Posterior cingulate gyrus (tissue), 11 donors: ENCODE results near the gene GEMIN4.
A peak's percentile ranks its signal among the peaks of the same experiment; 100 is the strongest.
"Not testable (repeated sequence)": the region's sequence is repeated elsewhere in the genome, so short reads cannot be mapped to it uniquely, and the experiment has no call there.

ENCODE experiments used
- DNase-seq, 10 donors: peaks; one replicate each; pipeline versions ENCODE4 v3.0.0 to v3.0.0-alpha.2; 2020 to 2021; ENCODE audit warnings: mixed read lengths in 3 of 10
- intact Hi-C: fragments of 100-400 bp; cut with DNase I; formaldehyde crosslinking; loops from one replicate; pipeline ENCODE4 v1.15.1; 2023

GEMIN4 gene

GRCh38 chr17:752002-752619 lies at the start of gene GEMIN4:
Gene GEMIN4, minus strand, starts transcription at chr17:752264. Its CDS starts 122 bp downstream, at chr17:752142.
- intact Hi-C loops: no loop called here
- peak; percentile 86 to 99 (median 90) for DNase-seq

GRCh38 chr17:801660-802059 lies 49.6 kb upstream of the GEMIN4 start:
- intact Hi-C loops: no loop called here
- DNase-seq: no peak

- intact Hi-C loops: no loop called here
- peak in 1 of 10 donors; percentile 78 for DNase-seq
These were observed 48.6 kb upstream of the GEMIN4 start for GRCh38 chr17:800446-801242.

GRCh38 chr17:799261-799660 lies 47.2 kb upstream of the GEMIN4 start:
- intact Hi-C loops: loop anchor here (5.0 kb wide), 1 partner anchor 258 kb away; no protein-coding TSS in a partner anchor
- DNase-seq: no peak

- intact Hi-C loops: loop anchor here (5.0 kb wide), 1 partner anchor 259 kb away; no protein-coding TSS in a partner anchor
- DNase-seq: peak in 6 of 10 donors; percentile 39 to 84 (median 62)
These were observed 46.2 kb upstream of the GEMIN4 start for GRCh38 chr17:798246-798645.

GRCh38 chr17:797236-797840 lies 45.3 kb upstream of the GEMIN4 start:
- intact Hi-C loops: loop anchor here (5.0 kb wide), 1 partner anchor 260 kb away; no protein-coding TSS in a partner anchor
- DNase-seq: peak in 3 of 10 donors; percentile 29 to 64 (median 62)

- intact Hi-C loops: loop anchor here (5.0 kb wide), 1 partner anchor 261 kb away; no protein-coding TSS in a partner anchor
These were observed 44.5 kb upstream of the GEMIN4 start for GRCh38 chr17:796609-797008.

GRCh38 chr17:795721-796120 lies 43.7 kb upstream of the GEMIN4 start:
- intact Hi-C loops: loop anchor here (1.0 to 5.0 kb wide), 2 partner anchors 186 to 262 kb away; no protein-coding TSS in a partner anchor
- peak in 3 of 10 donors; percentile 42 to 56 (median 50) for DNase-seq

More at GRCh38 chr17:796609-797008, 44.5 kb upstream of the GEMIN4 start:
- peak in 3 of 10 donors; percentile 48 to 68 (median 61) for DNase-seq

GRCh38 chr17:795276-795675 lies 43.2 kb upstream of the GEMIN4 start:
- intact Hi-C loops: loop anchor here (1.0 to 5.0 kb wide), 2 partner anchors 186 to 262 kb away; no protein-coding TSS in a partner anchor
- peak in 3 of 10 donors; percentile 46 to 80 (median 59) for DNase-seq

GRCh38 chr17:794876-795275 lies 42.8 kb upstream of the GEMIN4 start:
- intact Hi-C loops: loop anchor here (1.0 to 5.0 kb wide), 3 partner anchors 186 to 262 kb away; partner anchors contain the start of gene TIMM22

GRCh38 chr17:792277-792676 lies 40.2 kb upstream of the GEMIN4 start:
- peak in 2 of 10 donors; percentile 47 to 55 for DNase-seq
- intact Hi-C loops: loop anchor here (5.0 kb wide), 1 partner anchor 205 kb away; the partner anchor contains the start of gene TIMM22

More at GRCh38 chr17:794876-795275, 42.8 kb upstream of the GEMIN4 start:
- peak; percentile 77 to 98 (median 88) for DNase-seq

DNA sequence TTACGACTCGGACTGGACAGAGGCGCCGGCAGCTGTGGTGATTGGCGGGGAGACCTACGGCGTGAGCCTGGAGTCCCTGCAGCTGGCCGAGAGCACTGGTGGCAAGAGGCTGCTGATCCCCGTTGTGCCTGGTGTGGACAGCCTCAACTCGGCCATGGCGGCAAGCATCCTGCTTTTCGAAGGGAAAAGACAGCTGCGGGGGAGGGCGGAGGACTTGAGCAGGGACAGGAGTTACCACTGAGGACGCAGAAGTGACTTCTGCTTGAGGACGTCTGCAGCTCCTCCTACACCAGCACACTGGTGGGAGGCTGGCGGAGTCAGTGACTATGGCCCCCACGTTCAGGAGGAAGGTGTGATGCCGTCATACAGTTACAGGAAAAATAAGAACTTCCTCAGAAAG lies 39.8 kb upstream of the GEMIN4 start:
- intact Hi-C loops: loop anchor here (5.0 kb wide), 1 partner anchor 205 kb away; the partner anchor contains the start of gene TIMM22
- DNase-seq: peak in 2 of 10 donors; percentile 79 to 88

- DNase-seq: peak in 2 of 10 donors; percentile 85 to 91
- intact Hi-C loops: loop anchor here (5.0 kb wide), 1 partner anchor 206 kb away; the partner anchor contains the start of gene TIMM22
These were observed 38.8 kb upstream of the GEMIN4 start for GRCh38 chr17:790874-791247.

DNA sequence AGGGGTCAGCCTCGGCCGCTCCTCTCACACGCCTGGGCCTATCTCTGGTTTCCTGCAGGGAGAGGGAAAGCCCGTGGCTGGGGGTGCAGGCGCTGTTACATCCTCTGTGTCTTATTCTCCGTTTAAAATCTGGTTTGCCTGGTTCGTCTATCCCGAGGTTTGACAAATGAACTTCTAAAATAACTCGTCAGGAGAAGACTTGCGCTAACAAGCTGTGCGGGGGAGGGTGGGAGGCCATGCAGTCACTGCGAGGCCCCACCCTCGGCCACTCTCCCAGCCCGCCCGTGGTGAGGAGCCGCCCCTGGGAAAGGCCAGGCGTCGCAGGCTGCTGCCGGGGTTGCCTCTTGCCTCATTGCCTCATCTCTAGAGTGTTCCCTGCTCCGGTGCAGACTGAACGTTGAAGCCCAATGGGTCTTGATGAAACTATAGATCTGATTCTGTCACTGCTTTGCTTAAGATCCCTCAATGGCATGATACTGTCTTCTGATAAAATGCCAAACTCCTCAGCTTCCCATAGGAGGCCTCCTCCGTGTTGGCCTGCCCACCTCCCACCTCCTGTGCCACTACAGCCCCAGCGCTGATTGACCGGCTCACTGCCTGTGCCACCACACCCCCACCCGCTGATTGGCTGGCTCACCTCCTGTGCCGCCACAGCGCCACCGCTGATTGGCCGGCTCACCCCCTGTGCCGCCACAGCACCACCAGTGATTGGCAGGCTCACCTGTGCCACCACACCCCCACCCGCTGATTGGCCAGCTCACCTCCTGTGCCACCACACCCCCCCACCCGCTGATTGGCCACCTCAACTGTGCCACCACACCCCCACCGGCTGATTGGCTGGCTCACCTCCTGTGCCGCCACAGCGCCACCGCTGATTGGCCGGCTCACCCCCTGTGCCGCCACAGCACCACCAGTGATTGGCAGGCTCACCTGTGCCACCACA lies 38.1 kb upstream of the GEMIN4 start:
- intact Hi-C loops: loop anchor here (5.0 kb wide), 1 partner anchor 207 kb away; the partner anchor contains the start of gene TIMM22
- peak in 3 of 10 donors; percentile 58 to 90 (median 81) for DNase-seq

DNA sequence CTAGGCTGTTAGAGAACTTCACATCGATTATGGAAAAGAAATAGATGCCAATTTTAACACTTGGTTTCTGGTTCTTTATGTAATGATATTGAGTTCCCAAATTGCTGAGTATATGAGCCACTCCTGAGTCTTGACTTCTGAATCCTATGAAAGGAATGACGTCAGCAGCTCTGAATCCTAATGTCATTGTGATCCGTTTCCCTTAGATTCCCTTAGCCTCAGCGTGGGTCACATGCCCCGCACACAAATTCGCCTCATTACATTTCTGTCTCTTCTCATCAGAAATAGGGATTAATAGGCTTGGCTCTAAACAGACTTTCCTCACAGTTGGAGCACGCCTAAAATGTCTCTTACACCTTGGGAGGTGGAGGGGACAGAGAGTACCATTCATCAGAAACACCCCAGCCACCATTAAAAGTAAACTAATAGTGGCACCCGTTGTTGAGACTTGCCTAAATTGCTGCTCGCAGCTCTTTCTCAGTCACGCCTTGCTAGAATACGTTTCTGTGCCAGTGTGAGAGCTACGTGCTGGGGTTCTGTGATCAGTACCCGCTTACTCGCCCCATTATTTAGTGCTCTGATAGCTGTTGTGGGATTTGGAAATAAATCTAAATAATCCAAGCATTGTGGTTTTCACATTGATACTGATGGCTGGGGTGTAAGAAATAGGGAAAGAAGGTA lies 37.2 kb upstream of the GEMIN4 start:
- intact Hi-C loops: no loop called here
- DNase-seq: peak in 1 of 10 donors; percentile 20

- DNase-seq: peak in 1 of 10 donors; percentile 43
- intact Hi-C loops: no loop called here
These were observed 36.5 kb upstream of the GEMIN4 start for GRCh38 chr17:788551-788950.

- DNase-seq: peak in 2 of 10 donors; percentile 34 to 35
These were observed 35.7 kb upstream of the GEMIN4 start for GRCh38 chr17:787641-788221.

GRCh38 chr17:785901-786300 lies 33.8 kb upstream of the GEMIN4 start:
- intact Hi-C loops: not testable (repeated sequence)
- peak in 1 of 10 donors; percentile 26 for DNase-seq

More at GRCh38 chr17:787641-788221, 35.7 kb upstream of the GEMIN4 start:
- intact Hi-C loops: no loop called here
